Uterus (tissue), 4 donors: ENCODE results near the gene CACNA1C. TPM values are rescaled to one million over a fixed set of nuclear protein-coding genes. Genes with fewer than 3 reads are reported as not detected.

Source experiments
- DNase-seq, 2 donors: peaks; one replicate each; pipeline ENCODE4 v3.0.0-alpha.2; 2019 to 2020
- H3K27ac ChIP-seq, 2 donors: fragments of 200-600 bp; sonication (generic); 1 replicate in 1 of 2; 2 replicates in 1 of 2; pipeline ENCODE4 v1.5.1; 2016 to 2018
- H3K27me3 ChIP-seq, 2 donors: fragments of 200-600 bp; sonication (generic); one replicate each; pipeline ENCODE4 v1.5.1; 2018 to 2019; ENCODE audit warnings: control low read depth in 1 of 2
- H3K36me3 ChIP-seq, 2 donors: fragments of 200-600 bp; sonication (generic); one replicate each; pipeline ENCODE4 v1.5.1; 2019; ENCODE audit warnings: control low read depth in 1 of 2
- H3K4me1 ChIP-seq, 2 donors: fragments of 200-600 bp; sonication (generic); one replicate each; pipeline ENCODE4 v1.5.1; 2018 to 2019; ENCODE audit warnings: control low read depth in 1 of 2
- H3K4me3 ChIP-seq, 2 donors: fragments of 200-600 bp; sonication (generic); 1 replicate in 1 of 2; 2 replicates in 1 of 2; pipeline ENCODE4 v1.5.1; 2018 to 2019; ENCODE audit warnings: mild to moderate bottlenecking in 1 of 2
- H3K9me3 ChIP-seq, 2 donors: fragments of 200-600 bp; sonication (generic); one replicate each; pipeline ENCODE4 v1.5.1; 2019; ENCODE audit warnings: control low read depth in 1 of 2
- POLR2A ChIP-seq, 2 donors: fragments of 450-650 bp; IDR thresholded peaks; one replicate each; pipeline ENCODE4 v1.6.1; 2016; ENCODE audit warnings: antibody characterized with exemption in 2 of 2, mild to moderate bottlenecking in 1 of 2, moderate library complexity in 1 of 2
- intact Hi-C: fragments of 100-400 bp; cut with DNase I; formaldehyde crosslinking; loops from one replicate; pipeline ENCODE4 v1.15.1; 2023; ENCODE audit warnings: low total_unique reads
- total RNA-seq, 4 donors: library from RNA; depleted of rRNA in 3 of 4; stranded (reverse); fragments of >200 nt in 3 of 4; gene quantifications; one replicate each; pipeline versions ENCODE4 v1.1.0 to v1.2.4, GENCODE V29; 2014 to 2023
- TF ChIP-seq, protein P1 (sequence below), 4 experiments: fragments of 200-600 bp in 2 of 4; fragments of 450-650 bp in 2 of 4; sonication (generic) in 2 of 4; IDR thresholded peaks; one replicate each; pipeline ENCODE4 v1.5.1; 2016 to 2019; ENCODE audit warnings: antibody characterized with exemption in 4 of 4, mild to moderate bottlenecking in 2 of 4, moderate library complexity in 1 of 4
- donor health status: DM: yes; HTN: yes; CAD: no.

The CACNA1C gene
- total RNA-seq, 4 donors from 2014 or later, result 15.9 to 121 (median 32.1) TPM

DNA sequence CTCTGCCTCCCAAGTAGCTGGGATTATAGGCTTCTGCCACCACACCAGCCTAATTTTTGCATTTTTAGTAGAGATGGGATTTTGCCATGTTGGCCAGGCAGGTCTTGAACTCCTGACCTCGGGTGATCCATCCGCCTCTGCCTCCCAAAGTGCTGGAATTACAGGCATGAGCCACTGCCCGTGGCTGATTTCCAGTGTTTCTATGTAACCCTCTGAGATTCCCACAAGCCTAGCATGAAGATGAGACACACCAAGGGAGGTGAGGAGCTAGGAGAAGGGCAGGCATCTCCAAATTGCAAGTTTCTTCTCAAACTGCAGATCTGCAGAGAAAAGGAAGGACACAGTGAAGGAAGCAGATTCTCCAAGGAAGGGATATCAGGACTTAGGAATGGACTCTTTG, 125.0 kb downstream of the CACNA1C start:
- H3K9me3 ChIP-seq, result no peaks in the 10 kb centered on the region
- peaks cover 0 to 12% of the 10 kb centered on the region in 2 donors for H3K4me1 ChIP-seq
- H3K4me3 ChIP-seq, result no peak overlapping the region
- DNase-seq, result no peak
- TF ChIP-seq POLR2A (IDR thresholded peaks at IDR 0.05), result no peak
- TF ChIP-seq, protein P1, sequence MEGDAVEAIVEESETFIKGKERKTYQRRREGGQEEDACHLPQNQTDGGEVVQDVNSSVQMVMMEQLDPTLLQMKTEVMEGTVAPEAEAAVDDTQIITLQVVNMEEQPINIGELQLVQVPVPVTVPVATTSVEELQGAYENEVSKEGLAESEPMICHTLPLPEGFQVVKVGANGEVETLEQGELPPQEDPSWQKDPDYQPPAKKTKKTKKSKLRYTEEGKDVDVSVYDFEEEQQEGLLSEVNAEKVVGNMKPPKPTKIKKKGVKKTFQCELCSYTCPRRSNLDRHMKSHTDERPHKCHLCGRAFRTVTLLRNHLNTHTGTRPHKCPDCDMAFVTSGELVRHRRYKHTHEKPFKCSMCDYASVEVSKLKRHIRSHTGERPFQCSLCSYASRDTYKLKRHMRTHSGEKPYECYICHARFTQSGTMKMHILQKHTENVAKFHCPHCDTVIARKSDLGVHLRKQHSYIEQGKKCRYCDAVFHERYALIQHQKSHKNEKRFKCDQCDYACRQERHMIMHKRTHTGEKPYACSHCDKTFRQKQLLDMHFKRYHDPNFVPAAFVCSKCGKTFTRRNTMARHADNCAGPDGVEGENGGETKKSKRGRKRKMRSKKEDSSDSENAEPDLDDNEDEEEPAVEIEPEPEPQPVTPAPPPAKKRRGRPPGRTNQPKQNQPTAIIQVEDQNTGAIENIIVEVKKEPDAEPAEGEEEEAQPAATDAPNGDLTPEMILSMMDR (IDR thresholded peaks at IDR 0.05), result no peak
- no peaks in the 10 kb centered on the region for H3K27me3 ChIP-seq
- H3K27ac ChIP-seq, result no peak overlapping the region
- intact Hi-C loops, result no loop called here
- no peaks in the 10 kb centered on the region for H3K36me3 ChIP-seq

DNA sequence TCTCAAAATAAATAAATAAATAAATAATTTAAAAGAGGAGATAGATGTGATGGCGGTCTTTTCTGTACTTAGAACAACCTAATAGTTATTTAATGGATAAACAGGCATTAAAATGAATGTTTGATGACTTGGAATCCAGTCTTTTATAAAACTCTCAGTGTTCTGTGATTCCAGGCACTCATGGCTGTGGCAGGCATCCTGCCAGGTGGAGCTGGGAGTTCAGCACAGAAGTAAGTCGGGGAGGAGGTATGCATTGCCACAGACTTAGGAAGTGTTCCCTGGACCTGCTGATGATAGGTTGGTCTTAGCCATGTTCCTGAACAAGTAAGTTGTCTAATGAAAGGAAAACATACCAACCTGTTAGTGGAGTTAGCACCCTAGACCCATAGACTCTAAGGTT, 126.3 kb downstream of the CACNA1C start:
- intact Hi-C loops, result no loop called here

DNA sequence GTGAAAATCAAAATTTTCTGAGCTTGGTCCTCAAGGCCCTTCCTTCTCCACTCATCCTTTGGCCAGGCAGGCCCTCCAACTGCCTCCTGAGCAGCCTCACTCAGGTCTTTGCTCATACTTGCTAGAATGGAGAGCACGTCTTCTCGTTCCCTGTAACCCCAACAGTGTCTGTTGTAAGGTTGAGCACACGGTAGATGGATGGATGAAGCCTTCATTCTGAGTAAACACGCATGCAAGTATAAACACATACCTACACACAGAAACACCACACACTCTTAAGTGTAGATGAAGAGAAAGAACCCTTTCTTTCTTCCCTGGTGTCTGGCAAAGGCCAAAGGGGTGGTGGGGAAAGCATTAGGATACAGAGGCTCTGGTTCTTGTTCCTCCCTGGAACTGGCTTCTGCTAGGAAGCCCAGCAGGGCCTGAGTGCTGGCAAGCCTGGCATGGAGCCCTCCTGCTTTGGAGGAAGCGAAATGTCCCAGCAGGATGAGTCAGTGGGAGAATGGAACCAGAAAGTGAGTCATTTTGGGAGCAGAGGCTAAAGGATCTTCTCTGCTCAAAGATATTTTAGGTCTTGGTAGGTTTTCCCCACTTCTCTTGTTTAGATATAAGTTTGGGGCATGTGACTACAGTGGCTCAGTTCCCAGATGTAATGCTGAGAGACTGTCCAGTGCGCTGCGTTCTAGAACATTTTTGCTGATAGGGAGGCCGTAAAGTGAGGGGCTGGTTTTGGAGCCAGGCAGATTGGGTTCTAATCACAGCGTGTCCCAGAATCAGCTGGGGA, 127.4 kb downstream of the CACNA1C start:
- peak; percentile 82 to 87 for DNase-seq
- peak overlapping the region; percentile 69 to 82 for H3K27ac ChIP-seq
- H3K4me3 ChIP-seq, result no peak overlapping the region
- TF ChIP-seq, protein P1 (IDR thresholded peaks at IDR 0.05), result no peak
- TF ChIP-seq POLR2A (IDR thresholded peaks at IDR 0.05), result no peak
- H3K9me3 ChIP-seq, result no peaks in the 10 kb centered on the region
- H3K36me3 ChIP-seq, result no peaks in the 10 kb centered on the region
- intact Hi-C loops, result no loop called here
- no peaks in the 10 kb centered on the region for H3K27me3 ChIP-seq
- H3K4me1 ChIP-seq, result peaks cover 6 to 19% of the 10 kb centered on the region in 2 donors

More for the DNA sequence above, 126.3 kb downstream of the CACNA1C start:
- H3K9me3 ChIP-seq, result no peaks in the 10 kb centered on the region
- H3K36me3 ChIP-seq, result no peaks in the 10 kb centered on the region
- H3K4me3 ChIP-seq, result no peak overlapping the region
- DNase-seq, result no peak
- no peaks in the 10 kb centered on the region for H3K27me3 ChIP-seq
- H3K4me1 ChIP-seq, result peaks cover 6 to 15% of the 10 kb centered on the region in 2 donors
- H3K27ac ChIP-seq, result peak overlapping the region; percentile 69 to 82
- TF ChIP-seq, protein P1 (IDR thresholded peaks at IDR 0.05), result no peak
- TF ChIP-seq POLR2A (IDR thresholded peaks at IDR 0.05), result no peak

DNA sequence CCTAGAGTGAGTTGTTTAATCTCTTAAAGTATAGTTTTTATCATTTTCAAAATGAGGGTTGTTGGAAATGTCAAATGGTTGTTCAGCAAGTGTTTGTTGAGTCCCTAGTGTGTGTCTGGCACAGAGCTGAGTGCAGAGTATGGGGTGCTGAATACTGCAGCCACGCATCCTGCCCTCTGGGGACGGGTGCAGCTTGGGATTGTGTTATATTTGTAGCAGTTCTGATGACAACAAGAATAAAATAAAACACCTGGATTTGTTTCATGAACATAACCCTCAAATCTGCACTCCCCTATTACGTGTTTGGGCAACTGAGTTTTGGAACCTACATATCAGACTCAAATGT, 127.9 kb downstream of the CACNA1C start:
- DNase-seq, result no peak
- Histone ChIP-seq H3K36me3 (no peaks in the 10 kb centered on the region), H3K4me1 (peaks cover 6 to 19% of the 10 kb centered on the region in 2 donors), H3K9me3 (no peaks in the 10 kb centered on the region), H3K27me3 (no peaks in the 10 kb centered on the region), H3K27ac (peak overlapping the region; percentile 69 to 82), H3K4me3 (no peak overlapping the region)
- no peak for TF ChIP-seq POLR2A (IDR thresholded peaks at IDR 0.05)
- TF ChIP-seq, protein P1 (IDR thresholded peaks at IDR 0.05), result no peak
- intact Hi-C loops, result no loop called here
